ENCODE results near the gene MYZAP. TPM values are rescaled to one million over a fixed set of nuclear protein-coding genes. Genes with fewer than 3 reads are reported as not detected.

The MYZAP gene
- total RNA-seq, 1 experiment from 2014 or later, result 0.68 TPM

DNA sequence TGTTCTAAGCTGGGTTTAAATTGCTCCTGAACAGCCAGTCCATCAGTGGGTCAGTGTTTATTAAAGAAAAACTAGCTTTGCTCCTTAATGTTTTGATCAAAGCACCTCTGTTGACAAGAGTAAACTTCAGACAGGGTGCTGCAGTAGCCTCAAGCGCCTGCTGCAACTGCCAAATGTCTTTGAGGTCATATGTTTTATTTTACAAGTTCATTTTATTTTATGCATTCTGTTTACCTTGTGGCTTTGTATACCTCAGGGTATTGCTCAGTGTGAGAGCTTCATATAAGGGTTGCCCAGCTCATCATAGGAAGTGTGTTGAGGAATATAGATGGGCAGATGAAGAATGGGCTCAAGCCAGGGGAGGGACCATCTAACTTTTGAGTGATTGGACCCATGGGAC is 8.5 kb downstream of the MYZAP start:
- no peaks in the 10 kb centered on the region for H3K9me3 Mint-ChIP-seq
- no peaks in the 10 kb centered on the region for H3K27me3 Mint-ChIP-seq (ENCODE audit: low read depth)
- no peak overlapping the region for H3K27ac Mint-ChIP-seq
- H3K4me3 Mint-ChIP-seq, result no peak overlapping the region
- ATAC-seq (no peak), DNase-seq (ENCODE audit: low spot score) (no peak)
- no peaks in the 10 kb centered on the region for H3K36me3 Mint-ChIP-seq
- TF ChIP-seq ELF4 (CRISPR knock-in tag; IDR thresholded peaks at IDR 0.05; ENCODE audit: low read depth) (no peak), ZNF219 (CRISPR knock-in tag; IDR thresholded peaks at IDR 0.05; ENCODE audit: borderline replicate concordance) (no peak), FOXP1 (CRISPR knock-in tag; IDR thresholded peaks at IDR 0.05; ENCODE audit: borderline replicate concordance) (no peak), HMGA2 (CRISPR knock-in tag; IDR thresholded peaks at IDR 0.05) (no peak)
- TF ChIP-seq, protein P1, sequence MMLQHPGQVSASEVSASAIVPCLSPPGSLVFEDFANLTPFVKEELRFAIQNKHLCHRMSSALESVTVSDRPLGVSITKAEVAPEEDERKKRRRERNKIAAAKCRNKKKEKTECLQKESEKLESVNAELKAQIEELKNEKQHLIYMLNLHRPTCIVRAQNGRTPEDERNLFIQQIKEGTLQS (CRISPR knock-in tag; conservative IDR thresholded peaks at IDR 0.05), result no peak
- TF ChIP-seq, protein P2, sequence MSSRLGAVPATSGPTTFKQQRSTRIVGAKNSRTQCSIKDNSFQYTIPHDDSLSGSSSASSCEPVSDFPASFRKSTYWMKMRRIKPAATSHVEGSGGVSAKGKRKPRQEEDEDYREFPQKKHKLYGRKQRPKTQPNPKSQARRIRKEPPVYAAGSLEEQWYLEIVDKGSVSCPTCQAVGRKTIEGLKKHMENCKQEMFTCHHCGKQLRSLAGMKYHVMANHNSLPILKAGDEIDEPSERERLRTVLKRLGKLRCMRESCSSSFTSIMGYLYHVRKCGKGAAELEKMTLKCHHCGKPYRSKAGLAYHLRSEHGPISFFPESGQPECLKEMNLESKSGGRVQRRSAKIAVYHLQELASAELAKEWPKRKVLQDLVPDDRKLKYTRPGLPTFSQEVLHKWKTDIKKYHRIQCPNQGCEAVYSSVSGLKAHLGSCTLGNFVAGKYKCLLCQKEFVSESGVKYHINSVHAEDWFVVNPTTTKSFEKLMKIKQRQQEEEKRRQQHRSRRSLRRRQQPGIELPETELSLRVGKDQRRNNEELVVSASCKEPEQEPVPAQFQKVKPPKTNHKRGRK (CRISPR knock-in tag; IDR thresholded peaks at IDR 0.05; ENCODE audit: borderline replicate concordance), result no peak
- TF ChIP-seq, protein P3, sequence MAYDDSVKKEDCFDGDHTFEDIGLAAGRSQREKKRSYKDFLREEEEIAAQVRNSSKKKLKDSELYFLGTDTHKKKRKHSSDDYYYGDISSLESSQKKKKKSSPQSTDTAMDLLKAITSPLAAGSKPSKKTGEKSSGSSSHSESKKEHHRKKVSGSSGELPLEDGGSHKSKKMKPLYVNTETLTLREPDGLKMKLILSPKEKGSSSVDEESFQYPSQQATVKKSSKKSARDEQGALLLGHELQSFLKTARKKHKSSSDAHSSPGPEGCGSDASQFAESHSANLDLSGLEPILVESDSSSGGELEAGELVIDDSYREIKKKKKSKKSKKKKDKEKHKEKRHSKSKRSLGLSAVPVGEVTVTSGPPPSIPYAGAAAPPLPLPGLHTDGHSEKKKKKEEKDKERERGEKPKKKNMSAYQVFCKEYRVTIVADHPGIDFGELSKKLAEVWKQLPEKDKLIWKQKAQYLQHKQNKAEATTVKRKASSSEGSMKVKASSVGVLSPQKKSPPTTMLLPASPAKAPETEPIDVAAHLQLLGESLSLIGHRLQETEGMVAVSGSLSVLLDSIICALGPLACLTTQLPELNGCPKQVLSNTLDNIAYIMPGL (CRISPR knock-in tag; IDR thresholded peaks at IDR 0.05), result no peak
- TF ChIP-seq, protein P4, sequence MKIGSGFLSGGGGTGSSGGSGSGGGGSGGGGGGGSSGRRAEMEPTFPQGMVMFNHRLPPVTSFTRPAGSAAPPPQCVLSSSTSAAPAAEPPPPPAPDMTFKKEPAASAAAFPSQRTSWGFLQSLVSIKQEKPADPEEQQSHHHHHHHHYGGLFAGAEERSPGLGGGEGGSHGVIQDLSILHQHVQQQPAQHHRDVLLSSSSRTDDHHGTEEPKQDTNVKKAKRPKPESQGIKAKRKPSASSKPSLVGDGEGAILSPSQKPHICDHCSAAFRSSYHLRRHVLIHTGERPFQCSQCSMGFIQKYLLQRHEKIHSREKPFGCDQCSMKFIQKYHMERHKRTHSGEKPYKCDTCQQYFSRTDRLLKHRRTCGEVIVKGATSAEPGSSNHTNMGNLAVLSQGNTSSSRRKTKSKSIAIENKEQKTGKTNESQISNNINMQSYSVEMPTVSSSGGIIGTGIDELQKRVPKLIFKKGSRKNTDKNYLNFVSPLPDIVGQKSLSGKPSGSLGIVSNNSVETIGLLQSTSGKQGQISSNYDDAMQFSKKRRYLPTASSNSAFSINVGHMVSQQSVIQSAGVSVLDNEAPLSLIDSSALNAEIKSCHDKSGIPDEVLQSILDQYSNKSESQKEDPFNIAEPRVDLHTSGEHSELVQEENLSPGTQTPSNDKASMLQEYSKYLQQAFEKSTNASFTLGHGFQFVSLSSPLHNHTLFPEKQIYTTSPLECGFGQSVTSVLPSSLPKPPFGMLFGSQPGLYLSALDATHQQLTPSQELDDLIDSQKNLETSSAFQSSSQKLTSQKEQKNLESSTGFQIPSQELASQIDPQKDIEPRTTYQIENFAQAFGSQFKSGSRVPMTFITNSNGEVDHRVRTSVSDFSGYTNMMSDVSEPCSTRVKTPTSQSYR (CRISPR knock-in tag; IDR thresholded peaks at IDR 0.05), result no peak
- TF ChIP-seq, protein P5, sequence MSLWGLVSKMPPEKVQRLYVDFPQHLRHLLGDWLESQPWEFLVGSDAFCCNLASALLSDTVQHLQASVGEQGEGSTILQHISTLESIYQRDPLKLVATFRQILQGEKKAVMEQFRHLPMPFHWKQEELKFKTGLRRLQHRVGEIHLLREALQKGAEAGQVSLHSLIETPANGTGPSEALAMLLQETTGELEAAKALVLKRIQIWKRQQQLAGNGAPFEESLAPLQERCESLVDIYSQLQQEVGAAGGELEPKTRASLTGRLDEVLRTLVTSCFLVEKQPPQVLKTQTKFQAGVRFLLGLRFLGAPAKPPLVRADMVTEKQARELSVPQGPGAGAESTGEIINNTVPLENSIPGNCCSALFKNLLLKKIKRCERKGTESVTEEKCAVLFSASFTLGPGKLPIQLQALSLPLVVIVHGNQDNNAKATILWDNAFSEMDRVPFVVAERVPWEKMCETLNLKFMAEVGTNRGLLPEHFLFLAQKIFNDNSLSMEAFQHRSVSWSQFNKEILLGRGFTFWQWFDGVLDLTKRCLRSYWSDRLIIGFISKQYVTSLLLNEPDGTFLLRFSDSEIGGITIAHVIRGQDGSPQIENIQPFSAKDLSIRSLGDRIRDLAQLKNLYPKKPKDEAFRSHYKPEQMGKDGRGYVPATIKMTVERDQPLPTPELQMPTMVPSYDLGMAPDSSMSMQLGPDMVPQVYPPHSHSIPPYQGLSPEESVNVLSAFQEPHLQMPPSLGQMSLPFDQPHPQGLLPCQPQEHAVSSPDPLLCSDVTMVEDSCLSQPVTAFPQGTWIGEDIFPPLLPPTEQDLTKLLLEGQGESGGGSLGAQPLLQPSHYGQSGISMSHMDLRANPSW (CRISPR knock-in tag; conservative IDR thresholded peaks at IDR 0.05; ENCODE audit: low read depth), result no peak
- POLR2A ChIA-PET, result no interaction called here
- peaks cover 11% of the 10 kb centered on the region for H3K4me1 Mint-ChIP-seq
- CTCF ChIA-PET, result interaction anchor here (1.6 kb wide), 1 partner anchor 255 kb away, joined by 4 read pairs; no protein-coding TSS in a partner anchor

DNA sequence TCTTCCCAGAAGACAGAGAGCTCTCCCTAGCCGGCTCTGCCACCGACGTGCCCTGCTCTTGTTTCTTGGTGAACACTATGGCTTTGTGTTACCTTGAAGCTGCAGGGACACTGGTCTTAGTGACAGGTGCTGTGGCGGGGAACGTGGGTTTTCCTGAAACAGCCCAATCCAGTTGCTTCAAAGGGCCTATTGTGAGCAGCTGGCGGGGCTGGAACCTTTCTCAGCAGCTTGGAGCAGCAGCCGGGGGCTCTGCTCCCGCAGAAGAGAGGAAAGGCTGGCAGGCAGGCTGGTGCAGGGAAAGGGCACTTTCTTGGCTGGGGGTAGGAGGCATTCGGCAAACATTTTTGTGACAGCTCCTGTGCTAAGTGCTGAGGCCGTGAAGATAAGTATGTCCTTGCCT is 12.8 kb downstream of the MYZAP start:
- H3K4me3 Mint-ChIP-seq, result no peak overlapping the region
- H3K9me3 Mint-ChIP-seq, result no peaks in the 10 kb centered on the region
- H3K27me3 Mint-ChIP-seq (ENCODE audit: low read depth), result no peaks in the 10 kb centered on the region; the same call in 1 of the 2 replicates
- ChIA-PET POLR2A (no interaction called here), CTCF (no interaction called here)
- H3K36me3 Mint-ChIP-seq, result no peaks in the 10 kb centered on the region
- H3K4me1 Mint-ChIP-seq, result peaks cover 6% of the 10 kb centered on the region
- no peak for DNase-seq (ENCODE audit: low spot score)
- H3K27ac Mint-ChIP-seq, result no peak overlapping the region
- TF ChIP-seq NFYB (CRISPR knock-in tag; conservative IDR thresholded peaks at IDR 0.05; ENCODE audit: low read depth) (no peak), NR2C2 (CRISPR knock-in tag; IDR thresholded peaks at IDR 0.05) (no peak)
- TF ChIP-seq, protein P6, sequence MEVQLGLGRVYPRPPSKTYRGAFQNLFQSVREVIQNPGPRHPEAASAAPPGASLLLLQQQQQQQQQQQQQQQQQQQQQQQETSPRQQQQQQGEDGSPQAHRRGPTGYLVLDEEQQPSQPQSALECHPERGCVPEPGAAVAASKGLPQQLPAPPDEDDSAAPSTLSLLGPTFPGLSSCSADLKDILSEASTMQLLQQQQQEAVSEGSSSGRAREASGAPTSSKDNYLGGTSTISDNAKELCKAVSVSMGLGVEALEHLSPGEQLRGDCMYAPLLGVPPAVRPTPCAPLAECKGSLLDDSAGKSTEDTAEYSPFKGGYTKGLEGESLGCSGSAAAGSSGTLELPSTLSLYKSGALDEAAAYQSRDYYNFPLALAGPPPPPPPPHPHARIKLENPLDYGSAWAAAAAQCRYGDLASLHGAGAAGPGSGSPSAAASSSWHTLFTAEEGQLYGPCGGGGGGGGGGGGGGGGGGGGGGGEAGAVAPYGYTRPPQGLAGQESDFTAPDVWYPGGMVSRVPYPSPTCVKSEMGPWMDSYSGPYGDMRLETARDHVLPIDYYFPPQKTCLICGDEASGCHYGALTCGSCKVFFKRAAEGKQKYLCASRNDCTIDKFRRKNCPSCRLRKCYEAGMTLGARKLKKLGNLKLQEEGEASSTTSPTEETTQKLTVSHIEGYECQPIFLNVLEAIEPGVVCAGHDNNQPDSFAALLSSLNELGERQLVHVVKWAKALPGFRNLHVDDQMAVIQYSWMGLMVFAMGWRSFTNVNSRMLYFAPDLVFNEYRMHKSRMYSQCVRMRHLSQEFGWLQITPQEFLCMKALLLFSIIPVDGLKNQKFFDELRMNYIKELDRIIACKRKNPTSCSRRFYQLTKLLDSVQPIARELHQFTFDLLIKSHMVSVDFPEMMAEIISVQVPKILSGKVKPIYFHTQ (CRISPR knock-in tag; IDR thresholded peaks at IDR 0.05), result no peak
- ATAC-seq, result no peak
